LNCAP (cell line): ENCODE data around the gene CDKAL1.

Source experiments
- CTCF ChIP-seq: fragments of 450-650 bp; IDR thresholded peaks from 2 replicates; pipeline ENCODE4 v1.5.1; 2017; ENCODE audit warnings: mild to moderate bottlenecking

The CDKAL1 gene

DNA sequence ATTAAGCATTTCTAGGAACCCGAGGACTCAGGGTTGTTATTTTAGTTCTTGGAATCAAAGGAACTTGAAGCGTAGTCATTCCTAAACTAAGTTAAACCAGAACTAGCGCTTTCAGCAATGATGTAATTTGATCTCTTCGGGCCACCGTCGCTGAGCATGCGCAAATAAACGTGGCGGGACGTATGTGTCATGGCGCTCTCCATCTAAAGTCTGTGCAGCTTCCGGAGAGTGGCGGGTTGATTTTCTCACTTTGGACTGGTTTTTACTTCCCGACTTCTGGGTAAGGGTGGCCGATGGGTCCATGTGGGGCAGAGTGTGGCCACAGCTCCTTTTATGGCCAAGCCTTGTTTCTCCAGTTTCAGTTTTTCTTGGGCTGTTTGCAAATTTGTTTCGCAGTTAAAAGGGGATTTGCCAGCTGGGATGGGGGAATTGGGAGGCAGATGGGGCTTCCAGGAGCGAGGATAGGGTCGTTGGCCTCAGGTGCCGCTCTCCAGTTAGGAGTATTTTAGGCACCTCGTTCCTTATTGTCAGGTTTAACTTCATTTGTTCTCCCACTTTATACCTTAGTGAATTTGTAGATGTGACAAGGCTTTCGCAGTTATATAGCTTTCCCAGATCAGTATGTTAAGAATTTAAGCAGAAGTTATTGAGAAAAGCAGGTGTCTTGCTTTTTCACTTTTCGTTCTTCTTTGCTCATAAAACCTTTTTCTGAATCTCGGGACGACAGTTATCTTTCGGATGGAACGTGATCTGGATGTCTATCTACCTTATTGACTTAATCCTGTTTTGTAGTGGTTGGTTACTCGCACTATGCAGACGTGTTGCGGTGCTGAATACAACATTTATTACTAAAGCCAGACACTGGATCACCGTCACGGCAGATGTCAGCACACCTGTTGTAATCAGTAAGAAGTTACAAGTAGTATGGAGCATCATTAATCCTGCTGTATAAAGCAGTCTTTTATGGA lies at the start of gene CDKAL1:
CDKAL1 (plus strand) TSS at position 163 of the 968 bp plus-strand sequence. CDS start 11,894 bp downstream, outside the sequence.
- TF ChIP-seq CTCF: no peak

GRCh38 chr6:20486641-20487040 lies 47.6 kb upstream of the CDKAL1 start:
- no peak for TF ChIP-seq CTCF

GRCh38 chr6:20487669-20488375 lies 46.4 kb upstream of the CDKAL1 start:
- no peak for TF ChIP-seq CTCF

DNA sequence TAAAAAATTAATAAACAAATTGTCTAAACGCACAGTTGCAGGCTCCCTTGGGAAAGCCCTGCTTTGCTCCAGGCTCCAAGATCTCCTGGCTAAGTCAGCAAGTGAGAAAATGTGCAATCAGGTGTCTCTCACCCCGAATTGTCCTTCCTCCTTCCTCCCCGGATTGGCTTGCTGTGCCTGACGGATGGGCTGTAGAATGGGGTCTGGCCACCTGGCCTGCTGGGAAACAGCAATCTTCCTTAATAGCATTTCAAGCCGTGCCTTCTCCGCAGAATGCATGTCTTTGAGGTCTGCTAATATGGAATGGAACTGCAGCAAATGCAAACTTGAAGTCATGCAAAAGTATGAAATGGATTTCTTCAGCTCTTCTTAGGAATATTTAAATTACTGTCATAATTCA lies 43.7 kb upstream of the CDKAL1 start:
- TF ChIP-seq CTCF: no peak

DNA sequence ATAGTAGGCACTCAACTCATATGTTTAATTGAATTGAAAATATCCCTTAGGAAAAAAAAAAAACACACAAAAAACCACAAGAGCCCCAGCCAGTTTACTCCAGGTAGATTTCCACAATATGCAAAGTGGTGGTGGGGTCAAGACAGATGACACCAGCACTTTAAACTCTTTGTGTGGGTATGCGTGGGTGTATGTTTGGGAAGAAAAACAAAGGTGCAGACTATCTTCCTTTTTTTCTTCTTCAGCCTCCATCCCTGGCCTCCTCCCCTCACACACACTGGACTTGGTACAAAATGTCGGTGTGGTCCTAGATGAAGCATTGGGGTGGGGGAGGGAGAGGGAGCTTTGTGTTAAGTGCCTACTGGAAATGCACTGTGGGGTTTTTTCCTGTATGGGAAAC lies 42.2 kb upstream of the CDKAL1 start:
- TF ChIP-seq CTCF: no peak

DNA sequence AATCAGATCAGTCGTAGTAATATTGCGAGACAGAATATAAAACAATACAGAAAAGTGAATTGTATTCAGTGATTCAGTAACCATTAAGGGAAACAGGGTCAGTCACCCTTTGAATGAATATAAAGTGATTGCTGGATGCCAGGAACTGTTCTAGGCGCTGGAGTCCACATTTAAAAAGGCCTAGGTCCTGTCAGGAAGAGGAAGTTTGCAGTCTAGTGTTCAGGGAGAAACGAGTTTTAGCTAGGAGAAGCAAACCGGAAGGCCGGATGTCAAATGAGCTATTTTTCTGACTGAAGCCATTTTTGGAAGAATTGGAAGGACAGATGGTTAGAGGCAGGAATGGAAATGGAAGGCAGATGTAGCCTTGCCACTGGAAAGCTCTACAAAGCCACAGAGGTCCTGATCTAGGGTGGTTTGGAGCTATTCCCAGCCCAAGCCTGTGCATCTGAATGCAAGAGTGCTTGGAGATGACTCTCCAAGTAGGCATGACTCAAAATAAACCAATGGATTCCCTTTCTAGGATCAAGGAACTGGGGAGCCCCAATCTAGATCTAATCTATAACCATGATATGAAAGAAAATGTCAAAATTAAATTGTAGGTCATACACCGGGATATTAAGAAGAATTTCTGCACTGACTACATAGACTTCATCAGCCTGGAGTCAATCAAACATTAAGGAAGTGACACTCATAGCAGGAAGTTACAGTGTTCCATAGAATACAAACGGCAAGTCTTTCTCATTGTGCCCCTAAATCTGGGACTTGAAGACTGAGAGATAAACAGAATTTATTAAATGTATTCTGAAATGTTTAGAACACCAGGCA lies 36.8 kb upstream of the CDKAL1 start:
- no peak for TF ChIP-seq CTCF

GRCh38 chr6:20498041-20498385 lies 36.2 kb upstream of the CDKAL1 start:
- no peak for TF ChIP-seq CTCF
